ENCODE measurements around the gene GRIP2.

- TF ChIP-seq CTCF (IDR thresholded peaks at IDR 0.05; ENCODE audit: insufficient read depth, low read length, poor library complexity, severe bottlenecking) (no peak), EZH2phosphoT487 (conservative IDR thresholded peaks at IDR 0.05; ENCODE audit: low read length) (no peak)
Measured at GRCh38 chr3:14471016-14471415, 69.1 kb downstream of the GRIP2 start.

Data from SU-DHL-6 (cell line).